KOPT-K1 (cell line): ENCODE results near the gene EXOC1.

Experiments used
- H3K27ac ChIP-seq: fragments of 200-600 bp; sonication (generic); 2 replicates; pipeline ENCODE4 v1.5.1; 2016; ENCODE audit warnings: antibody characterized with exemption, mild to moderate bottlenecking, low read depth, low read length; ENCODE audit not compliant: poor library complexity, severe bottlenecking
- H3K36me3 ChIP-seq: fragments of 200-600 bp; sonication (generic); 2 replicates; pipeline ENCODE4 v1.5.1; 2017; ENCODE audit warnings: antibody characterized with exemption, mild to moderate bottlenecking, low read length, moderate library complexity; ENCODE audit not compliant: insufficient read depth
- H3K9me3 ChIP-seq: fragments of 200-600 bp; sonication (generic); 2 replicates; pipeline ENCODE4 v1.5.1; 2017; ENCODE audit warnings: antibody characterized with exemption, low read length, mild to moderate bottlenecking; ENCODE audit not compliant: insufficient read depth, poor library complexity, severe bottlenecking

The EXOC1 gene

GRCh38 chr4:55947254-55947882 is 93.9 kb downstream of the EXOC1 start:
- peaks cover 8% of the 10 kb centered on the region for H3K36me3 ChIP-seq
- no peaks in the 10 kb centered on the region for H3K9me3 ChIP-seq
- H3K27ac ChIP-seq, result no peak overlapping the region

GRCh38 chr4:55947912-55948725 is 94.7 kb downstream of the EXOC1 start:
- Histone ChIP-seq H3K27ac (peak overlapping the region; percentile 85), H3K9me3 (no peaks in the 10 kb centered on the region), H3K36me3 (peaks cover 16% of the 10 kb centered on the region)

GRCh38 chr4:55948726-55949481 is 95.5 kb downstream of the EXOC1 start, which contains the start of gene CEP135:
TSS of gene CEP135 (plus strand) at chr4:55948945. CDS start at chr4:55952131, 3,186 bp downstream.
- Histone ChIP-seq H3K36me3 (peaks cover 23% of the 10 kb centered on the region), H3K27ac (peak within 1 kb of the TSS; percentile 85), H3K9me3 (no peaks in the 10 kb centered on the region)

GRCh38 chr4:55949482-55949802 is 96.0 kb downstream of the EXOC1 start:
- peaks cover 29% of the 10 kb centered on the region for H3K36me3 ChIP-seq
- H3K27ac ChIP-seq, result peak overlapping the region; percentile 85
- no peaks in the 10 kb centered on the region for H3K9me3 ChIP-seq

GRCh38 chr4:55951191-55951922 is 97.9 kb downstream of the EXOC1 start:
- Histone ChIP-seq H3K27ac (no peak overlapping the region), H3K36me3 (peaks cover 48% of the 10 kb centered on the region), H3K9me3 (no peaks in the 10 kb centered on the region)
